Ishikawa (cell line): ENCODE data around the gene KRI1.
A peak's percentile ranks its signal among the peaks of the same experiment; 100 is the strongest.

Experiments
- CEBPB ChIP-seq: IDR thresholded peaks from 2 replicates; pipeline ENCODE4 v1.6.1; 2012
- CREB1 ChIP-seq: IDR thresholded peaks from 2 replicates; pipeline ENCODE4 v1.6.1; 2012; ENCODE audit warnings: low read depth
- EGR1 ChIP-seq: IDR thresholded peaks from 2 replicates; pipeline ENCODE4 v1.6.1; 2012
- EP300 ChIP-seq: IDR thresholded peaks from 2 replicates; pipeline ENCODE4 v1.6.1; 2012; ENCODE audit warnings: borderline replicate concordance
- FOXM1 ChIP-seq: IDR thresholded peaks from 2 replicates; pipeline ENCODE4 v1.6.1; 2012; ENCODE audit warnings: low read depth, borderline replicate concordance
- NFIC ChIP-seq: IDR thresholded peaks from 2 replicates; pipeline ENCODE4 v1.6.1; 2012
- RAD21 ChIP-seq: IDR thresholded peaks from 2 replicates; pipeline ENCODE4 v1.6.1; 2012; ENCODE audit warnings: low read depth
- TAF1 ChIP-seq: IDR thresholded peaks from 2 replicates; pipeline ENCODE4 v1.6.1; 2012; ENCODE audit warnings: low read depth, mild to moderate bottlenecking
- TCF12 ChIP-seq: IDR thresholded peaks from 2 replicates; pipeline ENCODE4 v1.6.1; 2012; ENCODE audit warnings: low read depth
- TEAD4 ChIP-seq: IDR thresholded peaks from 2 replicates; pipeline ENCODE4 v1.6.1; 2012
- YY1 ChIP-seq: IDR thresholded peaks from 2 replicates; pipeline ENCODE4 v1.6.1; 2012; ENCODE audit warnings: low read depth
- ZBTB7A ChIP-seq: IDR thresholded peaks from 2 replicates; pipeline ENCODE4 v1.6.1; 2012; ENCODE audit warnings: low read depth
- TF ChIP-seq, protein P1 (sequence below): IDR thresholded peaks from 2 replicates; pipeline ENCODE4 v1.6.1; 2012
- TF ChIP-seq, protein P2 (sequence below): IDR thresholded peaks from 2 replicates; pipeline ENCODE4 v1.6.1; 2012; ENCODE audit warnings: low read depth, mild to moderate bottlenecking
- TF ChIP-seq, protein P3 (sequence below): IDR thresholded peaks from 2 replicates; pipeline ENCODE4 v1.6.1; 2012

KRI1 gene

DNA sequence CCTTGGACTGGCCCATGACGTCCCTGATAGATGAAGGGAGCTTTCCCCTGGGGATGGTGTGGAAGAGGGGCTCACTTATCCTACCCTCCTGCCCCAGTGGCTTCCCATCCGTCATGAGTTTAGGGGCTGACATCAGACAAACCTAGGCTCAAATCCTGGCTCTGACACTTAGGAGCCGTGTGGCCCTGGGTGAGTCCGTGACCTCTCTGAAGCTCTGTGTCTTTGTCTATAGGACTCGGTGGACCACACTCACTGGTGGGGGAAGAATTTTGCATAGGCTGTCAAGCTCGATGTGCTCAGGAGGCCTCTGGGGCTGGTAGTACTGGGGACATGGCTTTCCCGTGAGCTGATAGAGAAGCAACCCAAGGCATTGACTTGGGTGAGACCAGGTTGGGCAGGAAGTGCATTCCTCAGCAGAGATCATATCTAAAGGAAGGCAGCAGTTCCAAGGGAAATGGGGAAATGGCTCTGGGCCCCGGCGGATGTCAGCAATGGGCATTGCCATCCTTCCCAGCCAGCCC is 38.7 kb upstream of the KRI1 start:
- TF ChIP-seq TAF1 (no peak), ZBTB7A (no peak), TCF12 (no peak), CEBPB (no peak), TEAD4 (no peak), NFIC (no peak), EGR1 (no peak), EP300 (no peak), RAD21 (no peak), FOXM1 (no peak), CREB1 (no peak), YY1 (no peak)
- TF ChIP-seq, protein P1, sequence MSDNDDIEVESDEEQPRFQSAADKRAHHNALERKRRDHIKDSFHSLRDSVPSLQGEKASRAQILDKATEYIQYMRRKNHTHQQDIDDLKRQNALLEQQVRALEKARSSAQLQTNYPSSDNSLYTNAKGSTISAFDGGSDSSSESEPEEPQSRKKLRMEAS = no peak
- TF ChIP-seq, protein P2, sequence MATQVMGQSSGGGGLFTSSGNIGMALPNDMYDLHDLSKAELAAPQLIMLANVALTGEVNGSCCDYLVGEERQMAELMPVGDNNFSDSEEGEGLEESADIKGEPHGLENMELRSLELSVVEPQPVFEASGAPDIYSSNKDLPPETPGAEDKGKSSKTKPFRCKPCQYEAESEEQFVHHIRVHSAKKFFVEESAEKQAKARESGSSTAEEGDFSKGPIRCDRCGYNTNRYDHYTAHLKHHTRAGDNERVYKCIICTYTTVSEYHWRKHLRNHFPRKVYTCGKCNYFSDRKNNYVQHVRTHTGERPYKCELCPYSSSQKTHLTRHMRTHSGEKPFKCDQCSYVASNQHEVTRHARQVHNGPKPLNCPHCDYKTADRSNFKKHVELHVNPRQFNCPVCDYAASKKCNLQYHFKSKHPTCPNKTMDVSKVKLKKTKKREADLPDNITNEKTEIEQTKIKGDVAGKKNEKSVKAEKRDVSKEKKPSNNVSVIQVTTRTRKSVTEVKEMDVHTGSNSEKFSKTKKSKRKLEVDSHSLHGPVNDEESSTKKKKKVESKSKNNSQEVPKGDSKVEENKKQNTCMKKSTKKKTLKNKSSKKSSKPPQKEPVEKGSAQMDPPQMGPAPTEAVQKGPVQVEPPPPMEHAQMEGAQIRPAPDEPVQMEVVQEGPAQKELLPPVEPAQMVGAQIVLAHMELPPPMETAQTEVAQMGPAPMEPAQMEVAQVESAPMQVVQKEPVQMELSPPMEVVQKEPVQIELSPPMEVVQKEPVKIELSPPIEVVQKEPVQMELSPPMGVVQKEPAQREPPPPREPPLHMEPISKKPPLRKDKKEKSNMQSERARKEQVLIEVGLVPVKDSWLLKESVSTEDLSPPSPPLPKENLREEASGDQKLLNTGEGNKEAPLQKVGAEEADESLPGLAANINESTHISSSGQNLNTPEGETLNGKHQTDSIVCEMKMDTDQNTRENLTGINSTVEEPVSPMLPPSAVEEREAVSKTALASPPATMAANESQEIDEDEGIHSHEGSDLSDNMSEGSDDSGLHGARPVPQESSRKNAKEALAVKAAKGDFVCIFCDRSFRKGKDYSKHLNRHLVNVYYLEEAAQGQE = no peak
- TF ChIP-seq, protein P3, sequence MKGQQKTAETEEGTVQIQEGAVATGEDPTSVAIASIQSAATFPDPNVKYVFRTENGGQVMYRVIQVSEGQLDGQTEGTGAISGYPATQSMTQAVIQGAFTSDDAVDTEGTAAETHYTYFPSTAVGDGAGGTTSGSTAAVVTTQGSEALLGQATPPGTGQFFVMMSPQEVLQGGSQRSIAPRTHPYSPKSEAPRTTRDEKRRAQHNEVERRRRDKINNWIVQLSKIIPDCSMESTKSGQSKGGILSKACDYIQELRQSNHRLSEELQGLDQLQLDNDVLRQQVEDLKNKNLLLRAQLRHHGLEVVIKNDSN = no peak

DNA sequence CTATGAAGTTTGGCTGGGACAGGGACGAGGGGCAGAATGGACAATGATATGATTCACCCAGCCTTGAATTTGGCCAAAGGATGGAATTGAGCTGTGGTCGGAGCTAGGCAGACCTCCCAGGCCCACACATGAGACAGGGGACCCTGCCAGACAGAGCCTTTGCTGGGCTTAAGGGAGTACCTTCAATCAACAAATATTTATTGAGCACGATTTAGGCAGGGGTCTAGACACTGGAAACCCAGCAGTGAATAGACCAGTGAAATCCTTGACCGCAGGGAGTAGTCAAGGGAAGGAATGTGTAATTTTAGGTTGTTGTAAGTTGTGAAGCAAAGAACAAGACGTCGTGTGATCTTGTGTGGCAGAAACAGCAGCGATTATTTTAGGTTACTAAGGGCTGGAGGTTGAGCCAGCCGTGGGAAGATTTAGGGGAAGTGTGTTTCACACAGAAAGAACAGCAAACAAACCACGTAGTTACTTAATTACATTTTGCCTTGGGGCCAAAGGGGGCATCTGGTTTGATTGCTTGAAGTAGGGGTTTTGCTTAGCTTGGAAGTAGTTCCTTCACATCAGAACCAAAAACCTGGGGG is 38.2 kb upstream of the KRI1 start:
- TF ChIP-seq, protein P2 = no peak
- TF ChIP-seq CEBPB = no peak
- no peak for TF ChIP-seq TCF12
- no peak for TF ChIP-seq RAD21
- TF ChIP-seq EP300 = no peak
- no peak for TF ChIP-seq NFIC
- TF ChIP-seq, protein P1 = no peak
- no peak for TF ChIP-seq TAF1
- TF ChIP-seq YY1 = no peak
- TF ChIP-seq TEAD4 = no peak
- no peak for TF ChIP-seq FOXM1

DNA sequence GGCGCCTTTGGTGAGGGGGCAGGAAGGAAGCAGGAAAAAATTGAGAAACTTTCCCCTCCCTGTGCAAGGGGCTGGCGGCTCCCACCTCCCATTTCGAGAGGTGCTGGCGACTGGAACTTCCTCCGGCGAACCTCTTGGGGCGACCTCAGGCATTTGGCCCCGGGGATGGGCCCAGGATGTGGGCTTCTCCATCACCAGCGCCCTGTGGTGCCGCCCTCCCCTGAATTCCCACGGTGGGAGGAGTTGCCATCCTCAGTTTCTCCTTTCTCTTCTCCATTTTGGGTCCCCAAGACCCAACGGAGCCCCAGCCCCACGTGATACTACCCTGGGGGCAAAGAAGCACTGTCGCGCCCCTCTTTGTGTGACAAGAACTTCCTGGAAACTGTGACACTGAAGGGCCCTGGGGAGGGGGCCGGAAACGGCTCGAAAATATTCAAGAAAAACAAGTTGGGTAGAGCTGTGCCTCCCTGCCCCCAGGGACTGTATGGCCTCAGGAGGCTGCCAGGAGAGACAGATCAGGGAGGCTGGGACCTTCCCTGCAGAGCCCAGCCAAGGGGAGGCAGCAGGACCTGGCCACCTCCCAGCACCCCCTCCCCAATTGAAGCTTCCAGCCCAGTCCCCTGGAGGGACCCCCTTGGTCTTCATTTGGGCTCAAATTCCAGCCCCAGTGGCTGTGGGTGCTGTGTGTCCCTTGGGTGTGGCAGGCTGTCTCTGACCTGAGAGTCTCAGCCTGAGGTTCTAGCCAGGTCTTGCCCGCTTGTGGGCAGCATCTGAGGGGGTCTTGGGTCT is 37.5 kb upstream of the KRI1 start:
- TF ChIP-seq, protein P2 = no peak
- TF ChIP-seq TAF1 = no peak
- no peak for TF ChIP-seq TCF12
- no peak for TF ChIP-seq TEAD4
- no peak for TF ChIP-seq EGR1
- TF ChIP-seq CEBPB = no peak

DNA sequence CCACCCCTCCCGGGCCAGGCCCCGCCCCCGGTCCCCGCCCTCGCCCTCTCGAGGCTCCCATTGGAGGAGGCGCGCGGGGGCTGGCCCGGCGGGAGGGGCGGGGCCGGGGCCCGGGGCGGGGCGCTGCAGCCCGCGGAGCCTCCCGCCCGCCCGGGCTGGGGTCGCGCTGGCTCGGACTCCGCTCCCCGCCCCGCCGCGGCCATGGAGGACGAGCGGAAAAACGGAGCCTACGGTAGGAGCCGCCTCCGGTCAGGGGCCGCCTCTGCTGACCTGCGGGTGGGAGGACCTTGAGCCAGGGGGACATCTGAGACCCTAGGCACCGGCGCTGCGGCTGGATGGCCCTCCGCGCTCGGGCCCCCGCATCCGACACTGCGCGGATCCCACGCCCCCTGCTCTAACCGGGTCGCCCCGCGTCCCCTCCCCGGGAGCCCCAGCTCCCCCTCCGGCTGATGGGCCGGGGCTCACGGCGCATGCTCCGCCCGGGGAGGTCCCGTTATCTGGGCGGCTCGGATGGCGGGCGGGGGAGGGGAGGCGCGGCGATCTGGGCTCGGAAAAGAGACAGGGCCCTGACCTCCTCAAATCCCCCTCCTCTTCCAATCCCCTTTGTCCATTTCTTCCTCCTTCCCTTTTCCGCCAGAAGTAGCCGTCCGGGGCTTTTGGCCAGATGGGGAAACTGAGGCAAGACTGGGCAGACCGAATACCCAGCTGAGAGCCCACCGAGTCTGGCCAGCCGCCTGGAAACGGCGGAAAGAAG is 36.7 kb upstream of the KRI1 start:
- TF ChIP-seq, protein P2 = no peak
- TF ChIP-seq CREB1 = no peak
- TF ChIP-seq, protein P1 = no peak
- TF ChIP-seq ZBTB7A = peak; percentile 91
